Thyroid gland (tissue), 4 donors: ENCODE results near the gene SCAPER.

Experiments used
- POLR2A ChIP-seq, 2 donors: fragments of 450-650 bp; IDR thresholded peaks; one replicate each; pipeline ENCODE4 v1.6.1; 2017; ENCODE audit warnings: antibody characterized with exemption in 2 of 2, mild to moderate bottlenecking in 2 of 2, moderate library complexity in 1 of 2
- TF ChIP-seq, protein P1 (sequence below), 6 experiments: fragments of 200-600 bp in 3 of 6; fragments of 450-650 bp in 3 of 6; sonication (generic) in 3 of 6; IDR thresholded peaks; one replicate each; pipeline ENCODE4 v1.5.1; 2016 to 2019; ENCODE audit warnings: antibody characterized with exemption in 6 of 6, mild to moderate bottlenecking in 2 of 6, inconsistent platforms in 1 of 6, moderate library complexity in 1 of 6

GRCh38 chr15:76669521-76670207 is 235.5 kb downstream of the SCAPER start:
- TF ChIP-seq, protein P1, sequence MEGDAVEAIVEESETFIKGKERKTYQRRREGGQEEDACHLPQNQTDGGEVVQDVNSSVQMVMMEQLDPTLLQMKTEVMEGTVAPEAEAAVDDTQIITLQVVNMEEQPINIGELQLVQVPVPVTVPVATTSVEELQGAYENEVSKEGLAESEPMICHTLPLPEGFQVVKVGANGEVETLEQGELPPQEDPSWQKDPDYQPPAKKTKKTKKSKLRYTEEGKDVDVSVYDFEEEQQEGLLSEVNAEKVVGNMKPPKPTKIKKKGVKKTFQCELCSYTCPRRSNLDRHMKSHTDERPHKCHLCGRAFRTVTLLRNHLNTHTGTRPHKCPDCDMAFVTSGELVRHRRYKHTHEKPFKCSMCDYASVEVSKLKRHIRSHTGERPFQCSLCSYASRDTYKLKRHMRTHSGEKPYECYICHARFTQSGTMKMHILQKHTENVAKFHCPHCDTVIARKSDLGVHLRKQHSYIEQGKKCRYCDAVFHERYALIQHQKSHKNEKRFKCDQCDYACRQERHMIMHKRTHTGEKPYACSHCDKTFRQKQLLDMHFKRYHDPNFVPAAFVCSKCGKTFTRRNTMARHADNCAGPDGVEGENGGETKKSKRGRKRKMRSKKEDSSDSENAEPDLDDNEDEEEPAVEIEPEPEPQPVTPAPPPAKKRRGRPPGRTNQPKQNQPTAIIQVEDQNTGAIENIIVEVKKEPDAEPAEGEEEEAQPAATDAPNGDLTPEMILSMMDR (IDR thresholded peaks at IDR 0.05) = no peak
- no peak for TF ChIP-seq POLR2A (IDR thresholded peaks at IDR 0.05)
